Mucosa of stomach (tissue), 1 donor: ENCODE data around the gene PRG2.

Experiments used
- H3K27me3 ChIP-seq: one replicate; pipeline ENCODE4 v1.7.0; 2013; ENCODE audit warnings: mild to moderate bottlenecking, low read length; ENCODE audit not compliant: control insufficient read depth, insufficient read depth
- H3K36me3 ChIP-seq: one replicate; pipeline ENCODE4 v1.7.0; 2013; ENCODE audit warnings: low read length; ENCODE audit not compliant: control insufficient read depth, insufficient read depth
- H3K4me1 ChIP-seq: one replicate; pipeline ENCODE4 v1.7.0; 2013; ENCODE audit warnings: mild to moderate bottlenecking, low read length; ENCODE audit not compliant: control insufficient read depth, insufficient read depth
- H3K4me3 ChIP-seq: one replicate; pipeline ENCODE4 v1.7.0; 2013; ENCODE audit warnings: low read length
- H3K9ac ChIP-seq: one replicate; pipeline ENCODE4 v1.7.0; 2013; ENCODE audit warnings: mild to moderate bottlenecking, low read length, moderate library complexity
- H3K9me3 ChIP-seq: one replicate; pipeline ENCODE4 v1.7.0; 2013; ENCODE audit warnings: mild to moderate bottlenecking, low read length, moderate library complexity; ENCODE audit not compliant: control insufficient read depth
- donor health status: Pancreatic carcinoma.

Gene PRG2

GRCh38 chr11:57359396-57359795 is 31.1 kb downstream of the PRG2 start:
- no peak overlapping the region for H3K4me3 ChIP-seq
- H3K27me3 ChIP-seq = peaks cover 6% of the 10 kb centered on the region
- H3K36me3 ChIP-seq = no peaks in the 10 kb centered on the region
- H3K9ac ChIP-seq = no peak overlapping the region
- no peaks in the 10 kb centered on the region for H3K9me3 ChIP-seq
- no peaks in the 10 kb centered on the region for H3K4me1 ChIP-seq

DNA sequence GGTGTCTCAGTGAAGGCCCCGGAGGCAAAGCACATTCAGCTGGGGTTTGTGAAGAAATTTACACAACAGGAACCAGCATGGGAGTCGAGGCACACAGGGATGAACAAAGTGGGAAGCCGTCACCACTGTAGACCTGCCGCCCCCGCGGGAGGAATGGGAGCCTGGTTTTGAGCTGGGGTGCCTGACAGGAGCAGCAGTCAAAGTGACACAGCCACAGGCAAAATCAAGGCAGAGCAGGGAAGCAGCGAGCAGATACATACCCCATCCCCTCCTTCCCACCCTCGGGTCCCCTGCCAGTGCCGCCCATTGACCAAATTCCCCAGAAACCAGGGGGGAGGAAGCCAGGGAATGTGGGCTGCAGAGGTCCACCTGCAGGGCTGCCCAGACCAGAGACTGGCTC is 31.5 kb downstream of the PRG2 start:
- no peak overlapping the region for H3K4me3 ChIP-seq
- H3K9me3 ChIP-seq = no peaks in the 10 kb centered on the region
- H3K4me1 ChIP-seq = no peaks in the 10 kb centered on the region
- peaks cover 5% of the 10 kb centered on the region for H3K27me3 ChIP-seq
- H3K36me3 ChIP-seq = no peaks in the 10 kb centered on the region
- no peak overlapping the region for H3K9ac ChIP-seq

DNA sequence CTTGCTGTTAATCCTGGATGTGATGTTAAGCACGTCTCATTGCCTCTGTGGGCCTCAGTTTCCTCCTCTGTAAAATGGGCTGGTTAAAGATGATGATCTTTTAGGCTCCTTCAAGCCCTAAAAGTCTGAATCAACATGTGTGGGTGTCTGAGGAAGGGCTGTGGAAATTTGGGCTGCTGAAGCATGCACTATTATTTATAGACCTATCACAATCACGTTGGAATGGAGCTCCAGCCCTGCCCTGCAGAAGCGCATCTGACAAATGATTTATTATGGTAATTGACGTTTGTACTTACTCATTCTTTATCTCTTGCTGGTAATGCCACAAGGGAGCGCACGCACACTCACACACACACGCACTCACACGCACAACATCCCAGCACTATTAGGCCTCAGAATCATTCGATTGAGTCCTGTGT is 31.9 kb downstream of the PRG2 start:
- peaks cover under 1% of the 10 kb centered on the region for H3K27me3 ChIP-seq
- H3K9ac ChIP-seq = no peak overlapping the region
- H3K4me3 ChIP-seq = no peak overlapping the region
- no peaks in the 10 kb centered on the region for H3K4me1 ChIP-seq
- no peaks in the 10 kb centered on the region for H3K9me3 ChIP-seq
- H3K36me3 ChIP-seq = no peaks in the 10 kb centered on the region

GRCh38 chr11:57357856-57358255 is 32.6 kb downstream of the PRG2 start:
- H3K36me3 ChIP-seq = no peaks in the 10 kb centered on the region
- H3K9ac ChIP-seq = no peak overlapping the region
- no peak overlapping the region for H3K4me3 ChIP-seq
- H3K9me3 ChIP-seq = no peaks in the 10 kb centered on the region
- H3K4me1 ChIP-seq = no peaks in the 10 kb centered on the region
- H3K27me3 ChIP-seq = no peaks in the 10 kb centered on the region

DNA sequence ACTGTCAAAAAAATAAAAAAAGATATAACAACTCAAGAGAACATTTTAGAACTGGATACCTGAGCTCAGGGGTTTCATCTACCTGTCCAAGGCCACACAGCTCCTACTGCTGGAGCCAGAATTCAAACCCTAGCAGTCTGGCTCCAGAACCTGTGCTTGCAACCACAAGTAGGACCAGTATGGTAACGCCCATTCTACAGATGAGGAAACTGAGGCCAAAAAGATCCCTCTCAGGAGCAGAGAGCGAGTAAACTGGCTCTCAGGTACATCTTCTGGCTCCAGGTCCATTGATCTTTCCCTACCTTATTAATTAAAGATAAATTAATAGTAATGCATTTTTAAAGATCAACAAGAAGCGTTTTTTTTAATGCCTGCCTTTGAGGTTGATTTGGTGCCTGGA is 33.1 kb downstream of the PRG2 start:
- Histone ChIP-seq H3K36me3 (no peaks in the 10 kb centered on the region), H3K27me3 (no peaks in the 10 kb centered on the region), H3K4me1 (no peaks in the 10 kb centered on the region), H3K9ac (no peak overlapping the region), H3K9me3 (no peaks in the 10 kb centered on the region), H3K4me3 (no peak overlapping the region)

- Histone ChIP-seq H3K9me3 (no peaks in the 10 kb centered on the region), H3K36me3 (no peaks in the 10 kb centered on the region), H3K4me3 (no peak overlapping the region), H3K4me1 (no peaks in the 10 kb centered on the region), H3K27me3 (no peaks in the 10 kb centered on the region), H3K9ac (no peak overlapping the region)
Measured at GRCh38 chr11:57356268-57356667, 34.2 kb downstream of the PRG2 start.

DNA sequence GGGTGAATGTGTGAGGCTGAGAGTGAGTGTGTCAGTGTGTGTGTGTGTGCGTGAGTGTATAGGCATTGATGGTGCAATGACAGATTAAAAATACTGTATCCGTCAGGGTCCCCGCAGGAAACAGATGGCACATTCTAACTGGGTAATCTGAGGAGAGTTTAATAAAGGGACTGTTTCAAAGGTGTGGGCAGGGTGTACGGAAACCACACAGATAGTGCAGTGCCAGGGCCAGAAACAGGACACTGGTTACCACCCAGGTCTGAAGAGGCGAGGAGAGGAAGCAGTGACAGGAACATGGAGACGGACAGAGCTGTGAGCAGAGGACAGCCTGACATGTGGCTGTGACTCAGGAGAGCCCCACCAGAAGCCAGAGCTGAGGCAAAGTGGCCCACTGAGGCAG is 35.8 kb downstream of the PRG2 start:
- no peak overlapping the region for H3K9ac ChIP-seq
- no peak overlapping the region for H3K4me3 ChIP-seq
- no peaks in the 10 kb centered on the region for H3K9me3 ChIP-seq

DNA sequence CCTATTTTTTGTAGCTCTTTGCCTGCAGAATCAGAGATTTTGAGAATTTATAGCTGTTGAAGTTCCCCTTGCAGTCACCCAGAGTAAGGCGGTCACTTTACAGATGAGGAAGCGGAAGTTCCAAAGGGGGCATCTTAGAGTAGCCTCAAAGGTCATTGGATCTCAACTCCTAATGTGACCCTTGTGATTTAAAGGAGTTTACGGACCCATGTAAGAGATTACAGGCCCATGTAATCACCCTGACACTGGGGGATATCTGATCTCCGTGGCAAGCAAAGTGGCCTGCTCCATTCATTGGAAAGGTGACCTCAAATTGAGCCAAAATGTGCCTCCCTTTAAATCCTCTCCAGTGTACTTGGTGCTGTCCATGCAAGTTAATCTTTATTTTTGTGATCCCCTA is 36.6 kb downstream of the PRG2 start:
- Histone ChIP-seq H3K9ac (no peak overlapping the region), H3K4me3 (no peak overlapping the region), H3K4me1 (no peaks in the 10 kb centered on the region)

More for the DNA sequence above, 35.8 kb downstream of the PRG2 start:
- no peaks in the 10 kb centered on the region for H3K36me3 ChIP-seq
- no peaks in the 10 kb centered on the region for H3K27me3 ChIP-seq
- no peaks in the 10 kb centered on the region for H3K4me1 ChIP-seq

DNA sequence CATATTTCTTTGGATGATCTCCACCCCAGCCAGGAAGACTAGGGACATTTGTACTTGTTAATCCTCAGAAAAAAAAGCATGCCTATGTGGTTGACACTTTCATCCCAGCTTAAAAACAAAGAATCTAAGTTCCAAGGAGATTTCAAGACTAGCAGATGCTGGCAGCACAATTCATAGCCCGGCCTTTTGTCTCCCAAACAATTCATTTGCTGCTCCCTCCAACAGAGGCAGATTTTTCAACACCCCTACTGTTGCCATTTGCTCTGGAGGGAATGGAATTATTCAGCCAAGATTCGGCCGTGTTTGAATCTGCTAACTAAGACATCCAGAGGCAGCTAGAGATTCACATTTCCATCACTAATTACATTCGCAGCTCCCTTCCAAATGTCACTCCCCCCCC is 37.0 kb downstream of the PRG2 start:
- Histone ChIP-seq H3K4me3 (no peak overlapping the region), H3K4me1 (no peaks in the 10 kb centered on the region), H3K9ac (no peak overlapping the region), H3K36me3 (no peaks in the 10 kb centered on the region), H3K27me3 (no peaks in the 10 kb centered on the region), H3K9me3 (no peaks in the 10 kb centered on the region)

More for the DNA sequence above, 36.6 kb downstream of the PRG2 start:
- Histone ChIP-seq H3K9me3 (no peaks in the 10 kb centered on the region), H3K27me3 (no peaks in the 10 kb centered on the region), H3K36me3 (no peaks in the 10 kb centered on the region)

DNA sequence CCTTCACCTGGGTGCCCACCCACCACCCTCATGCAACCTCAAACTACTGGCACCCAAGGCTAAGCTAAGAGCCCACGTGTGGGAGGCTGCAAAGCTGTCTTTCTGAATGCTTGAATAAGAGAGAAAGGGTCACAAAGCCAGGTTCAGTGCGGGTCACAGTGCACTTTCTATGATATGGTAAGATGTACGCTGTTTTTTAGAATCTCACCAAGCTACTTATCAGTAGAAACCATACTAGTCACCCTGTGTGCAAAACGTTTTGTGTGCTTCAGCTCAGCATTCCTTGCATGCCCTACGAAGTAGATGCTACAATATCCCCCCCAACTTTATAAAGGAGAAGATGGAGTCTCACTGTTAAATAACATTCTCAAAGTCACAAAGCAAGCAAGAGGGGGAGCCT is 37.4 kb downstream of the PRG2 start:
- no peak overlapping the region for H3K9ac ChIP-seq
- no peak overlapping the region for H3K4me3 ChIP-seq
- no peaks in the 10 kb centered on the region for H3K36me3 ChIP-seq
- no peaks in the 10 kb centered on the region for H3K9me3 ChIP-seq
- no peaks in the 10 kb centered on the region for H3K4me1 ChIP-seq
- H3K27me3 ChIP-seq = no peaks in the 10 kb centered on the region

- Histone ChIP-seq H3K9ac (no peak overlapping the region), H3K4me3 (no peak overlapping the region), H3K4me1 (no peaks in the 10 kb centered on the region), H3K36me3 (no peaks in the 10 kb centered on the region), H3K27me3 (no peaks in the 10 kb centered on the region), H3K9me3 (no peaks in the 10 kb centered on the region)
Measured at GRCh38 chr11:57349491-57350274, 40.8 kb downstream of the PRG2 start.

GRCh38 chr11:57348636-57349313 is 41.7 kb downstream of the PRG2 start:
- Histone ChIP-seq H3K36me3 (no peaks in the 10 kb centered on the region), H3K4me3 (no peak overlapping the region), H3K9ac (no peak overlapping the region), H3K9me3 (no peaks in the 10 kb centered on the region), H3K4me1 (no peaks in the 10 kb centered on the region), H3K27me3 (no peaks in the 10 kb centered on the region)
